Measurements from ENCODE around the gene RSBN1.

DNA sequence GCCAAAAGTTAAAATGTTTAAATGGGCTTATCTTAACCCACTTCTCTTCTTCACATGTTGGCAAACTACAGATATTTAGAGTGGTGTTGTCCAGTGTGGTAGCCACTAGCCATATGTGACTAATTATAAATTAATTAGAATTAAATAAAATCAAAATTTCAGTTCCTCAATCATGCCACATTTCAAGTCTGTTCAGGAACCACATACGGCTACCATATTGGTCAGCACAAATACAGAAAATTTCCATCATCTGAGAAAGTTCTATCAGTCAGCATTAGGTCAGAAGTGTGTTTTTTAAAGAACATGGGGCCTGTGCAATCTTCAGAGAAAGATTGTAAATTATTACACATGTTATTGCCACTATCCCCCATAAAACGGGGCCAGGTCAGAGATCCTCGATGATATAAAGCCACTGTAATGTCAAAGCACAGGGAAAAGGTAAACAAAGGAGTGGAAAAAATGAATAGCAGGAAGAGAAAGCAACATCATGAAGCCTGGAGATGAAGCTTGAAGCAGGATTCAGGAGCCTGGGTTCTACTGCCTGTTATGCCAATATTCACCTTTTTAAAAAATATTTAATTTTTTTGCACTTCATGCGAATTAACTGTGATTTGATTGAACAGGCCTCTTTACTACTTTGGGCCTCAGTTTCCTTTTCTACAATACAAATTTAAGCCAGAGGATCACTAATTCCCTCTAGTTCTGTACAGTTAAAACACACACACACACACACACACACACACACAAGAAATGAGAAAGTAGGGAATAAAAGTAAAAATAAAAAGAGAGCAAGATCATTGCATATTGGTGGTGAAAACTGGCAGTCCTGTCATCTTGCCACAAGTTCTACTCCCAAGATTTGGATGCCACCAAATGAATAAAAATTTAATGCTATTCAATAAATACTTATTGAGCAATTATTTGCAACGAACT lies 2.3 kb downstream of the RSBN1 start:
- TF ChIP-seq, protein P1, sequence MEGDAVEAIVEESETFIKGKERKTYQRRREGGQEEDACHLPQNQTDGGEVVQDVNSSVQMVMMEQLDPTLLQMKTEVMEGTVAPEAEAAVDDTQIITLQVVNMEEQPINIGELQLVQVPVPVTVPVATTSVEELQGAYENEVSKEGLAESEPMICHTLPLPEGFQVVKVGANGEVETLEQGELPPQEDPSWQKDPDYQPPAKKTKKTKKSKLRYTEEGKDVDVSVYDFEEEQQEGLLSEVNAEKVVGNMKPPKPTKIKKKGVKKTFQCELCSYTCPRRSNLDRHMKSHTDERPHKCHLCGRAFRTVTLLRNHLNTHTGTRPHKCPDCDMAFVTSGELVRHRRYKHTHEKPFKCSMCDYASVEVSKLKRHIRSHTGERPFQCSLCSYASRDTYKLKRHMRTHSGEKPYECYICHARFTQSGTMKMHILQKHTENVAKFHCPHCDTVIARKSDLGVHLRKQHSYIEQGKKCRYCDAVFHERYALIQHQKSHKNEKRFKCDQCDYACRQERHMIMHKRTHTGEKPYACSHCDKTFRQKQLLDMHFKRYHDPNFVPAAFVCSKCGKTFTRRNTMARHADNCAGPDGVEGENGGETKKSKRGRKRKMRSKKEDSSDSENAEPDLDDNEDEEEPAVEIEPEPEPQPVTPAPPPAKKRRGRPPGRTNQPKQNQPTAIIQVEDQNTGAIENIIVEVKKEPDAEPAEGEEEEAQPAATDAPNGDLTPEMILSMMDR (IDR thresholded peaks at IDR 0.05; ENCODE audit: poor library complexity) = no peak
- TF ChIP-seq EZH2phosphoT487 (IDR thresholded peaks at IDR 0.05; ENCODE audit: low read depth, severe bottlenecking, unreplicated experiment) = no peak

Measured in hepatocyte (in vitro differentiated cells).